ENCODE results near the gene SLC26A1. TPM values are rescaled to one million over a fixed set of nuclear protein-coding genes. Genes with fewer than 3 reads are reported as not detected.

The SLC26A1 gene
- total RNA-seq, 1 donor from 2014 or later, result 0.22 TPM

DNA sequence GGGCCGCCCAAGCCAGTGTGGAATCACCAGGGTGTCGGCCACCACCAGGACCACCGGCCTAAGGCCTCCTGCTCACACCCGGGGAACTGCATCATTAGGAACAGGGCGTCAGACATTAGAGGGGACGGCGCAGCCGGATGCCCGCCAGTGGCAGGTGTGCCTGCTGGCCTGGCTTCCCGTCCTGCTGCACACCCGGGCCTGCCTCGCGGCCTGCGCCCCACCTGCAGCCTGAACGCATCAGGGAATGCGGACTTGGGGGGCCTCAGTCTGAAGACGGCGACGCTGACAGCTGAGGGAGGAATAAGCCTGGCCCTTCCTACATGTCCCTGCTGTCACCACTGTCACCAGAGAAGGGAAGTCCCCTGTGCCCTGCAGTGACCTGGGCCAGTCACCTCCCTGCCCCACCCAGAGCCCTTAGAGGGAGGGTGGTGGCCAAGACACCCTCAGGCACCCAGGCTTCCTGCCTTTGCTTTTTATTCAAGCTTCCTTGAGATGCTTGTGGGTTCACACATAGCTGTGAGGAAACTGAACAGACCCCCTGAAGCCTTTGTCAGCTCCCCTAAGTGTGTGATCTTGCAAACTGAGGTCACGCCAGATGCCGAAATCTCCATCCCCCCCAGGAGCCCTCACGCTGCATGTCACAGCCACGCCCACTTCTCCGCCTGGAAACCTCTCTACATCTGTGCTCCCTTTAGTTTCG, 23.0 kb downstream of the SLC26A1 start:
- DNase-seq (ENCODE audit: low spot score), result no peak
- intact Hi-C loops (cut with DNase I), result loop anchor here (5.0 kb wide), 1 partner anchor 38 kb away; the partner anchor contains the start of genes GAK and TMEM175

GRCh38 chr4:968621-969394, 24.4 kb downstream of the SLC26A1 start:
- DNase-seq (ENCODE audit: low spot score), result no peak
- intact Hi-C loops (cut with DNase I), result no loop called here

GRCh38 chr4:968221-968620, 25.0 kb downstream of the SLC26A1 start:
- intact Hi-C loops (cut with DNase I), result no loop called here
- no peak for DNase-seq (ENCODE audit: low spot score)

DNA sequence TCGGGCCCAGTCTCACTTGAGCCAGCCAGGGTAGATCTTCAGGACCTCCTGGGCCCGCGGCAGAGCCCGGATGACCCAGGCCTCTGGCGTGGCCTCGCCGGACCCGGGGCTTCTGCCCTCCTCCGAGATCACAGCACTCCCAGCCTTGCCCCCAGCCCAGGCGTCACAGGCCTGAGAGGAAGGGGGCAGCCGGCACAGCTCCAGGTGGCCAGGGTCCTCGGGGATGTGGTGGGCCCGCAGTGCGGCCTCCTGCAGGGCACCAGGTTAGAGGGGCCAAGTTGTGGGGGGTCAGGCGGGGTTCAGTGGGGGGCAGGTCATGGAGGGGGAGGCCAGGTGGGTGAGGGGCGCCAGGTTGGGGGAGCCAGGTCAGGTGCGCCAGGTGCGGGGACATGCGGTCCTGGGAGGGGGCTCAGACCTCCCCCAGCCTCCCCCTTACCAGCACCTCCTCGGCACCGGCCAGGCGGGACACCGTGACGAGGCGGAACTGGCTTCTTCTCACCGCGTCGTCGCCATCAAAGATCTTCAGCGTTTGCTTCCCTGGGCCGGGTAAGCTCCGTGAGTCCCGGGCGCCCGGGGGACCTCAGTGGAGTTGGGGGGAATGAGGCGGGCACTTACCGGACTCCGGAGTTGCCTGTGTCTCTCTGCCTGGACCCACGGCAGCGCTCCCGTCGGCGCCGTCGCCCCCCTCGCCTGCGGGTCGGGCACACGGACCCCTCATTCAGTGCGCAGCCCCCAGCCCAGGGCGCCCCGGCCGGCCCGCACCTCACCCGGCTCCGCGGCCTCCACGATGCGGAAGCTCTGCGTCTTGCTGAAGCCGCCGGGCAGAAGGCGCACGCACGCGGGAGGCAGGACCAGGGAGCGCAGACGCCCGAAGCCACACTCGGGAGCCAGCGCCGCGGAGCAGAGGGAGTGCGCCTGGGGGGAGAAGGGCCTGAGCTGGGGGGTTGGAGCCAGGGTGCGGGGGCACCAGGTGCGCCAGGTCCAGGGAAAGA, 25.8 kb downstream of the SLC26A1 start:
- intact Hi-C loops (cut with DNase I), result no loop called here
- no peak for DNase-seq (ENCODE audit: low spot score)

- intact Hi-C loops (cut with DNase I), result no loop called here
- no peak for DNase-seq (ENCODE audit: low spot score)
Measured at GRCh38 chr4:966266-967112, 26.7 kb downstream of the SLC26A1 start.

- intact Hi-C loops (cut with DNase I), result no loop called here
- DNase-seq (ENCODE audit: low spot score), result no peak
Measured at GRCh38 chr4:965766-966134, 27.5 kb downstream of the SLC26A1 start.

DNA sequence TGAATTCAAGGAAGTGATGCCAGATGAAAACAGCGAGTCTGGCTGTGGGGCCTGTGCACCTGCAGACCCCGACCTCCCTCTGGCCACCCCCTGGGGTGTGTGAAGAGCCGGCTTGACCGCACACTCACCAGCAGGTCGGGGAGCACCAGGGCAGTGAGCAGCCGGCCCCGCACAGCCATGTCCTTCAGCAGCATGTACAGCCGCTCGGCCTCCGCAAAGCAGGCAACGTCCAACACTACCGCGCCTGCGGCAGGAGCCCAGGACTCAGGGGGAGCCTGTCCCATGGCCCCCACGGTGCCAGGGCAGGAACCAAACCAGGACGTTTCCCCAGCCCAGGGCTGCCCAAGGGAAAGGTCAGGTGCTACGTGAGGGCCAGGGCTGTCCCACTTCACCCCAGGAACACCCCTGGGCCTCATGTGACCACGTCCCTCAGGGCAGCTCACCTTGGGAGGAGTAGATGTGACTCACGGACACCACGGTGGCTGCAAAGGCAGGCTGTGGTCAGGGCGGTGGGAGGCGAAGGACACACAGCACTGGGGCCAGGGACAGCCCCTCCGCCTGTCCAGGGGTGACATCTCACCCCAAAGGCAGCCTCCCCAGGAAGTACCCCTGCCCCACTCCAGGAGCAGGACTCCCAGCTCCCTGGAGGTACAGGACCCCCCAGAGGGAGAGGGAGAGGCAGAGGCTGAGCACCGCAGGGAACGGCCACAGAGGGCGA, 28.0 kb downstream of the SLC26A1 start:
- intact Hi-C loops (cut with DNase I), result no loop called here
- DNase-seq (ENCODE audit: low spot score), result no peak

GRCh38 chr4:964346-965025, 28.7 kb downstream of the SLC26A1 start:
- DNase-seq (ENCODE audit: low spot score), result no peak
- intact Hi-C loops (cut with DNase I), result no loop called here

DNA sequence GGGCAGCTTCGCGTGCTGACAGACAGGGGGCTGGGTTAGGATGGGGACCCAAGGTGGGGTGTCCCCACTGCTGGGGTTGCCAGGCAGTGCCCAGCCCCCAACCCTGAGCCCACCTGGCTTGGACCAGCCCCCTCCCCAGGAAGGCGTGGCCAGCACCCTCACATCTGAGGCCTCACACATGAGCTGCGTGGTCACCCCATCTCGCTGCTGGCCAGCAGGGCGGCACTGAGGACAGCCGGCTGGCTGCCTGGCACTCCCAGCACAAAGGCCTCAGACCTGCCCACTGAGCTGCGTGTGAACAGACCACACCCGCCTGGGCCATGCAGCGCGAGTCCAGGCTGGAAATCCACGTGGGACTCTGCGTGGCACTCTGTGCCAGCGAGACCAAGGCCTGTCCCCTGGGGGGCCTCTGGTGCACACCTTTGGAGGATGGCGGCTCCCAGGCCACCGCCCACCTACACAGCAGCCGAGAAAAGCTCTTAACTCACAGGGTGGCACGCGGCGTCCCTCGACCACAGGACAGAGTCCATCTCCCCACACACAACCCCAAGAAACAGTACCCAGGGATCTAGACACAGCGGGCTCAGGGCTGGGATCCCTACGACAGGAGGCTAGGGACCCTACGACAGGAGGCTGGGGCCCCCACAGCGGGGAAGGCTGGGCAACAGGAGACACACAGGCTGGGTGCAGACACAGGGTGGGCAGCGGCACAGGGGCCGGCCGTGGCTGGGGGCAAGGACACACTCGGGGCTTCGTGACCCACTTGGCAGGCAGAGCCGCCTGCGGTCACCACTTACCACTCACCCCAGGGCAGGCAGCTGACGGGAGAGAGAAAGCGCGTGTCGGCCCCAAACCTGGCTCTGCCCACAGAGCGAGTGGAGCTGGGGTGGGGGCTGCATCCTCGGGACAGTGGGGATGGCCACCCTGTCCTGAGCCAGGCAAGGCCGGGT, 29.7 kb downstream of the SLC26A1 start:
- no peak for DNase-seq (ENCODE audit: low spot score)
- intact Hi-C loops (cut with DNase I), result no loop called here

DNA sequence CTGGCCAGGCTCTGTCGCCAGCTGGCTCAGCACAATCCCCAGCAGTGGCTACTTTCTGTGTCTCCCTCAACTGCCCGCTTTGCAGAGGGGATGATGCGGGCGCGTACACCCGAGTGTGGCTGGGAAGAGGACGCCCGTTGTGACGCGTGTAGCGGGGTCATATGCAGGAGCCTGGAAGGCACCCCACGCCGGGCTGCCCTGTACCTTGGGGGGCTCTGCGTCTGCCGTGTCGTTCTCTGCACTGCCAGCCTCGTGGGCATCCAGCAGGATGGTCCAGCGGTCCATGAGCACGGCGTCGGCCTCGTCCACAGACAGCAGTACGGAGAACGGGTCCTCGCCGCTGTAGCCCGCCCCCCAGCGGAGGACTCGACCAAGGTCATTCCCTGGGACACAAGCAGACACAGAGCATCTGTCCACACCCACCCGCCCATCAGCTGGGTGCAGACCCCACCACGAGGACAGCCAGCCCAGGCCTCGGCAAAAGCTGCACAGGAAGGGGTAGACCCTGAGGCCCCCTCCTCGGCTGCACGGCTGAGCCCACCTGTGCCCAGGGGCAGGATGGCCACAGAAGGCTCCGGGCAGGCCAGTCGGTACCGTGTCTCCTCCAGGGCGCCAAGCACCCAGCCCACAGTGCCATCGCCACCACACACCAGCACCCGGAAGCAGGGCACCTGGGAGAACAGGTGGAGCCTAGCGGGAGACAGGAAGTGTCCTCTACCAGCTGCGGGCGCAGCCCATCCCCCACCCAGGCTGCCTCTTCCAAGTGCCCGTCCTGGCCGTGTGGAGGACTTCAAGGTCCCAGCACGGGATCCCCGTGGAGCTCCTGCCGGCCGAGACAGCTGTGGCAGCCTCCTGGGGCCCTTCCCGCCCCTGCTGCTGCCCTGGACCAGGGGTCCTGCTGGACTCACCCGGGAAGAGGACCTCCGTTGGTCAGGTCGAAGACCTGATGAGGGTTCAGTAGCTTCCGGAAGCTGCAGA, 30.7 kb downstream of the SLC26A1 start:
- intact Hi-C loops (cut with DNase I), result no loop called here
- DNase-seq (ENCODE audit: low spot score), result peak; percentile 66

DNA sequence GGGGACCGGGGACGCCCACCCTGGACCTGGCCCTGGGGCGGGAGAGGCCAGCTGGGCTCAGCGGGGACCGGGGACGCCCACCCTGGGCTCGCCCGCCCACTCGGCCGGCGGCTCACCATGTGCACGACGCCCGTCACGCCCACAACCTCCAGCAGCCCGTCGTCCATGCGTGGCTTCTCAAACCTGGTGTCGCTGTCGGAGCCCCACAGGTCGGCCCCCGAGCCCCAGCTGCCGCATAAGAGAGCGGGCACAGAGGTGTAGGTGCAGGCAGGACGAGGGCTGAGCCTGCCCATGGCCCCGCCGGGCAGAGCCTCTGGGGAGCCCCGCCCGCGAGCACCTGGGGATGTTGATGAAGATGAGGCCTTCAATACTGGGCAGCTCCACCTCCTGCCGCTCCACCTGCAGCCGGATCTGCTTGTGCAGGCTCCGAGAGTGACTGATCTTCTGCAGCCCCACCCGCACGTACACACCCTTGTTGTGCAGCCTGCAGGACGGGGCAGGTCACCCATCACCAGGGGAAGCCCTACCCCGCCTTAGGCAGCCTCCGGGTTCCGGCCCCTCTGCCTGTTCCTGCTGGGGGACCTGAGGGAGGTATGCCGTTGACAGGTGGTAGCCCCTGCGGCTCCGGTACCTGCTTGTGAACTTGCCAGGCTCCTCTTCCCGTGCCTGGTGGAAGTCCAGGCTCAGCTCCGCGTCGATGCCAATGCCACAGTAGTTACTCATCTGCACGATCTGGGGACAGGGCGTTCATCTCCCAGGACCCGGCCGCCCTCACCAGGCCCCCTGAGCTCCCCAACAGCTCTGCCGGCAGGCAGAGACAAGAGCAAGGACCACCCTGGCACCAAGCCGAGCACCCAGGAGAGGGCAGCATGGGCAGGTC, 31.6 kb downstream of the SLC26A1 start:
- intact Hi-C loops (cut with DNase I), result no loop called here
- peak; percentile 73 for DNase-seq (ENCODE audit: low spot score)

- DNase-seq (ENCODE audit: low spot score), result peak; percentile 69
- intact Hi-C loops (cut with DNase I), result no loop called here
Measured at GRCh38 chr4:960636-961350, 32.4 kb downstream of the SLC26A1 start.

GRCh38 chr4:960140-960635, 33.0 kb downstream of the SLC26A1 start:
- peak; percentile 69 for DNase-seq (ENCODE audit: low spot score)
- intact Hi-C loops (cut with DNase I), result no loop called here

Measured in cardiac septum (tissue), 1 donor.